K562 (cell line): ENCODE data around the gene NRIP2. TPM values are rescaled to one million over a fixed set of nuclear protein-coding genes. Genes with fewer than 3 reads are reported as not detected.

Experiments
- ATAC-seq: fragments of 200-7000 bp; cut with Tn5 transposase; 3 replicates; pipeline ENCODE4 v1.9.1; 2020; ENCODE audit warnings: moderate library complexity
- BruUV-seq: library from RNA; stranded (reverse); fragments of 400-500 nt; replicated peaks from 2 replicates; lab custom pipeline; 2021; lab: Mats Ljungman, UMichigan
- CTCF ChIA-PET: fragments of 300-600 bp; formaldehyde crosslinking; extraction: SDS; loops from one replicate; lab custom pipeline; 2021; ENCODE audit warnings: low intra/inter-chr PET ratio; lab: Yijun Ruan, JAX
- POLR2A ChIA-PET: fragments of 300-600, 350-650 bp; sonication (Branson Sonifier 250); formaldehyde crosslinking; extraction: SDS; loops from one replicate; lab custom pipeline; 2021; ENCODE audit warnings: antibody characterized with exemption, inconsistent platforms; lab: Yijun Ruan, JAX
- DNase-seq, 4 experiments: peaks; one replicate each; pipeline versions ENCODE4 v3.0.0 to v3.0.0-alpha.2; 2011 to 2018; ENCODE audit warnings: low spot score in 3 of 4, mixed read lengths in 3 of 4; ENCODE audit errors: extremely low read depth in 1 of 4
- FAIRE-seq: peaks from 2 replicates; lab custom pipeline; 2011; peaks lifted over from hg19 to GRCh38; lab: Jason Lieb, UNC
- H2AFZ ChIP-seq: 2 replicates; pipeline ENCODE4 v1.6.0; 2011; ENCODE audit warnings: low read depth, low read length, control low read depth, inconsistent platforms
- H3K27ac ChIP-seq: fragments of 200-600 bp; 3 replicates; pipeline ENCODE4 v1.8.0; 2011; ENCODE audit warnings: low read depth, mild to moderate bottlenecking, control low read depth, inconsistent platforms, low read length, moderate library complexity, mixed read lengths; ENCODE audit errors: extremely low read depth
- H3K27me3 ChIP-seq, 2 experiments: fragments of 300-600 bp in 1 of 2; 2 replicates in 1 of 2; 3 replicates in 1 of 2; pipeline versions ENCODE4 v1.6.0 to v1.8.0; 2011; ENCODE audit warnings: inconsistent platforms in 2 of 2, low read length in 2 of 2, mild to moderate bottlenecking in 1 of 2, mixed read lengths in 1 of 2, moderate library complexity in 1 of 2; ENCODE audit not compliant: control insufficient read depth in 2 of 2, insufficient read depth in 2 of 2
- H3K36me3 ChIP-seq: fragments of 300-600 bp; 3 replicates; pipeline ENCODE4 v1.8.0; 2011; ENCODE audit warnings: mild to moderate bottlenecking, low read length, inconsistent platforms; ENCODE audit not compliant: control insufficient read depth, insufficient read depth
- H3K4me1 ChIP-seq, 2 experiments: fragments of 200-600 bp in 1 of 2; replicated peaks in 1 of 2; 2 replicates in 1 of 2; 3 replicates in 1 of 2; pipeline versions ENCODE4 v1.5.1 to v1.8.0; 2011; ENCODE audit warnings: inconsistent platforms in 2 of 2, low read length in 2 of 2, mild to moderate bottlenecking in 1 of 2, mixed read lengths in 1 of 2, moderate library complexity in 1 of 2; ENCODE audit not compliant: control insufficient read depth in 2 of 2, insufficient read depth in 2 of 2
- H3K4me2 ChIP-seq: 2 replicates; pipeline ENCODE4 v1.6.1; 2011; ENCODE audit warnings: low read length, control low read depth, inconsistent platforms, mixed read lengths; ENCODE audit not compliant: insufficient read depth
- H3K4me3 ChIP-seq: fragments of 200-600 bp; sonication (generic), shearing (Covaris generic); 2 replicates; pipeline ENCODE4 v1.5.1; 2016; ENCODE audit warnings: control low read depth, inconsistent platforms
- H3K79me2 ChIP-seq: fragments of 200-600 bp; 3 replicates; pipeline ENCODE4 v1.8.0; 2011; ENCODE audit warnings: low read length, inconsistent platforms; ENCODE audit not compliant: control insufficient read depth, insufficient read depth
- H3K9ac ChIP-seq, 2 experiments: 2 replicates each; pipeline versions ENCODE4 v1.6.0 to v1.6.1; 2011; ENCODE audit warnings: low read depth in 2 of 2, low read length in 2 of 2, control low read depth in 1 of 2, inconsistent platforms in 1 of 2, mild to moderate bottlenecking in 1 of 2, mixed read lengths in 1 of 2; ENCODE audit not compliant: insufficient read depth in 1 of 2
- H3K9me1 ChIP-seq: one replicate; pipeline ENCODE4 v1.6.0; 2011; ENCODE audit warnings: inconsistent platforms, mild to moderate bottlenecking, low read length, moderate library complexity; ENCODE audit not compliant: control insufficient read depth, insufficient read depth
- H3K9me3 ChIP-seq: replicated peaks from 2 replicates; pipeline ENCODE4 v1.5.1; 2011; ENCODE audit warnings: low read depth, low read length, inconsistent platforms; ENCODE audit not compliant: control insufficient read depth, insufficient read depth
- H4K20me1 ChIP-seq: replicated peaks from 2 replicates; pipeline ENCODE4 v1.6.1; 2011; ENCODE audit warnings: low read length, inconsistent platforms, mixed read lengths; ENCODE audit not compliant: control insufficient read depth, insufficient read depth
- HNRNPUL1 ChIP-seq: fragments of 200-400 bp; formaldehyde crosslinking; IDR thresholded peaks from 2 replicates; pipeline ENCODE4 v1.6.1; 2017; ENCODE audit warnings: low read length
- PHB2 ChIP-seq: fragments of 450-650 bp; IDR thresholded peaks from 2 replicates; pipeline ENCODE4 v1.6.1; 2017; ENCODE audit warnings: low read depth
- SIN3A ChIP-seq, 2 experiments: fragments of 150-350 bp in 1 of 2; IDR thresholded peaks; 2 replicates each; pipeline ENCODE4 v1.6.1; 2011 to 2016; ENCODE audit warnings: borderline replicate concordance in 2 of 2, low read depth in 2 of 2, low read length in 2 of 2, mild to moderate bottlenecking in 2 of 2, moderate library complexity in 2 of 2; ENCODE audit not compliant: control insufficient read depth in 1 of 2
- SRF ChIP-seq, 2 experiments: fragments of 250-450, 450-650 bp in 1 of 2; sonication (Bioruptor Pico) in 1 of 2; sonication (generic) in 1 of 2; formaldehyde crosslinking; IDR thresholded peaks; 2 replicates each; pipeline versions ENCODE4 v1.5.0 to v1.5.1; 2020 to 2022; ENCODE audit warnings: mild to moderate bottlenecking in 1 of 2, missing genetic modification reagents in 1 of 2
- ZNF184 ChIP-seq: sonication (generic); formaldehyde crosslinking; IDR thresholded peaks from 2 replicates; pipeline ENCODE4 v1.5.0; 2020; ENCODE audit warnings: missing genetic modification reagents
- ZNF217 ChIP-seq: sonication (generic); formaldehyde crosslinking; IDR thresholded peaks from 2 replicates; pipeline ENCODE4 v1.8.0; 2022; ENCODE audit warnings: mild to moderate bottlenecking, missing genetic modification reagents
- WGBS: fragments of 100-300 bp; shearing (Covaris generic); methylation state at CpG from one replicate; pipeline ENCODE4 v1.1.6; 2016; ENCODE audit warnings: low coverage, mixed read lengths; ENCODE audit not compliant: insufficient coverage; ENCODE audit errors: missing lambda C conversion rate; 5-methylcytosine and 5-hydroxymethylcytosine counted together
- in situ Hi-C: fragments of 300-500 bp; cut with MboI; formaldehyde crosslinking; loops from 4 replicates; pipeline ENCODE4 v1.15.0; 2018; ENCODE audit warnings: inconsistent platforms, mixed read lengths
- intact Hi-C: fragments of 100-400 bp; cut with micrococcal nuclease; formaldehyde crosslinking; loops from 2 replicates; pipeline ENCODE4 v1.14.2; 2022
- polyA plus RNA-seq, 8 experiments: library from polyadenylated mRNA; depleted of rRNA in 4 of 8; stranded (reverse) in 5 of 8; unstranded in 3 of 8; fragments of >200 nt; fragmentation: Nextera tagmentation in 2 of 8; fragmentation: Illumina TruSeq in 1 of 8; extraction: Ambion mirVana in 2 of 8; extraction: Trizol in 1 of 8; gene quantifications; 2 replicates each; pipeline versions ENCODE4 v1.2.1 to v1.2.3, GENCODE V29; 2011 to 2014; ENCODE audit warnings: inconsistent platforms in 1 of 8, missing spikeins in 1 of 8
- total RNA-seq, 7 experiments: library from RNA; depleted of rRNA in 6 of 7; stranded (reverse); fragments of >200 nt in 6 of 7; fragmentation: Illumina TruSeq in 2 of 7; extraction: Trizol in 2 of 7; gene quantifications; 2 replicates each; pipeline versions ENCODE4 v1.2.1 to v1.2.3, GENCODE V29; 2011 to 2021; ENCODE audit warnings: low replicate concordance in 1 of 7
- TF ChIP-seq, protein P1 (sequence below), 2 experiments: fragments of 450-650 bp in 1 of 2; IDR thresholded peaks; 2 replicates each; pipeline ENCODE4 v1.6.1; 2011 to 2017; ENCODE audit warnings: low read depth in 2 of 2, antibody characterized with exemption in 1 of 2, borderline replicate concordance in 1 of 2, low read length in 1 of 2, mild to moderate bottlenecking in 1 of 2, mixed read lengths in 1 of 2; ENCODE audit not compliant: control insufficient read depth in 1 of 2
- TF ChIP-seq, protein P2 (sequence below), 3 experiments: IDR thresholded peaks in 2 of 3; conservative IDR thresholded peaks in 1 of 3; 2 replicates each; pipeline ENCODE4 v1.5.1; 2011 to 2012; ENCODE audit warnings: low read length in 3 of 3, mild to moderate bottlenecking in 3 of 3, control low read depth in 2 of 3, improper control_type of control experiment in 1 of 3, inconsistent platforms in 1 of 3, low read depth in 1 of 3, mixed read lengths in 1 of 3, moderate library complexity in 1 of 3; ENCODE audit not compliant: insufficient read depth in 2 of 3
- TF ChIP-seq, protein P3 (sequence below): fragments of 200-800 bp; sonication (Bioruptor generic); IDR thresholded peaks from 2 replicates; pipeline ENCODE4 v1.6.1; 2017; ENCODE audit warnings: missing genetic modification characterization, missing compliant biosample characterization

NRIP2 gene
- total and polyA plus RNA-seq, 9 of the 15 experiments (the other 6 are each of a cell fraction or from before 2014, with no cell fraction given): 0.07 to 0.10 TPM; not detected in 7

DNA sequence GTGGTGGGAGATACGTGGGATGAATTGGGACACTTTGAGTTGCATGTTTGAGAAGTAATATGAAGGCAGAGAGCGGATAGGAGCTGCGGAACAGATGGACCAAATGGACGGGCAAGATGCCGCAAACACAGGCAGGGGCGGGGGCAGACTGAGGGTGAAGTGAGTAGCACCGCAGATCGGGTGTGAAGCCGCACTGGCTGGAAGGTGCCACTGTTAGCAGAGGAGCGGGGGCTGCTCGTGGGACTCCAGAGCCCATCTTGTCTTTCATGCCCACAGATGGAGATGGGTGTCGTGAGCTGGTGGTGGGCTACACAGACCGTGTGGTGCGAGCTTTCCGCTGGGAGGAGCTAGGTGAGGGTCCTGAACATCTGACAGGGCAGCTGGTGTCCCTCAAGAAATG is 15.0 kb downstream of the NRIP2 start (continued):
- TF ChIP-seq, protein P1, sequence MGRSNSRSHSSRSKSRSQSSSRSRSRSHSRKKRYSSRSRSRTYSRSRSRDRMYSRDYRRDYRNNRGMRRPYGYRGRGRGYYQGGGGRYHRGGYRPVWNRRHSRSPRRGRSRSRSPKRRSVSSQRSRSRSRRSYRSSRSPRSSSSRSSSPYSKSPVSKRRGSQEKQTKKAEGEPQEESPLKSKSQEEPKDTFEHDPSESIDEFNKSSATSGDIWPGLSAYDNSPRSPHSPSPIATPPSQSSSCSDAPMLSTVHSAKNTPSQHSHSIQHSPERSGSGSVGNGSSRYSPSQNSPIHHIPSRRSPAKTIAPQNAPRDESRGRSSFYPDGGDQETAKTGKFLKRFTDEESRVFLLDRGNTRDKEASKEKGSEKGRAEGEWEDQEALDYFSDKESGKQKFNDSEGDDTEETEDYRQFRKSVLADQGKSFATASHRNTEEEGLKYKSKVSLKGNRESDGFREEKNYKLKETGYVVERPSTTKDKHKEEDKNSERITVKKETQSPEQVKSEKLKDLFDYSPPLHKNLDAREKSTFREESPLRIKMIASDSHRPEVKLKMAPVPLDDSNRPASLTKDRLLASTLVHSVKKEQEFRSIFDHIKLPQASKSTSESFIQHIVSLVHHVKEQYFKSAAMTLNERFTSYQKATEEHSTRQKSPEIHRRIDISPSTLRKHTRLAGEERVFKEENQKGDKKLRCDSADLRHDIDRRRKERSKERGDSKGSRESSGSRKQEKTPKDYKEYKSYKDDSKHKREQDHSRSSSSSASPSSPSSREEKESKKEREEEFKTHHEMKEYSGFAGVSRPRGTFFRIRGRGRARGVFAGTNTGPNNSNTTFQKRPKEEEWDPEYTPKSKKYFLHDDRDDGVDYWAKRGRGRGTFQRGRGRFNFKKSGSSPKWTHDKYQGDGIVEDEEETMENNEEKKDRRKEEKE (IDR thresholded peaks at IDR 0.05; ENCODE audit: borderline replicate concordance in 1 of 2, control insufficient read depth in 1 of 2, low read depth in 2 of 2, low read length in 1 of 2): no peak
- no peak for TF ChIP-seq HNRNPUL1

DNA sequence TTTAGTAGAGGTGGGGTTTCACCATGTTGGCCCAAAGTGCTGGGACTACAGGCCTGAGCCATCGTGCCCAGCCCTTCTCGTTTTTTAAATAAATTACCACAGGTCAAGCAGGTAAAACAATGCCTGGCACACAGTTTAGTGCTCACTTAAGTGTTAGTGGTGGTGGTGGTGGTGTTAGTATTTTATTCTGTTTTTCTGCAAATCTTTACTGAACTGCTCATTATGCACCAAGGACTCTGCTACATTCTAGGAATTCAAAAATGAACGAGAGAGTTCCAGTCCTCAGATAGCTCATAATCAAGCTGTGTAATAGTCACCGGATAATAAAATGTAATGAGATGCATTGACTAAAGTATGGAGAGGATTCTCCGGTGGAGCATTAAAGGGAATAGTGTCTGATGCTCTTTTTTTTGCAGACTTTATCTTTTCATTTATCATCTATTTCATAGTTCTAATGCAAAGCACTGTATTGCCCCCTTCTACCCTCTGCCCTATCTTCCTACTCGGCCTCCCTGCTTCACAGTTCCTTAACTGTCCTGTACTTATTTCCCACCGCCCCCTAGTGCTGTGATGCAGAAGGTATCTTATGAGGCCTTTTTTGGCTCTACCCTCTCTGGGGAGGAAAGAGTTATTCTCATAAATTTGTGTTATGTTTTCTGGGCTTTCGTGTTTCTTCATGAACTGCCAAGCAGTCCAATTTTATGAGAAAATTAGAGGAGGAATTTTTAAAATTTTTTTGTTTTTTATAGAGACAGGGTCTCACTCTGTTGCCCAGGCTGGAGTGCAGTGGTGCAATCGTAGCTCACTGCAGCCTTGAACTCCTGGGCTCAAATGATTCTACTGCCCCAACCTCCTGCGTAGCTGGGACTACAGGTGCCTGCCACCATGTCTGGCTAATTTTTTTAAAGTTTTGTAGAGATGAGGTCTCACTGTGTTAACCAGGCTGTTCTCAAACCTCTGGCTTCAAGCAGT is 21.3 kb downstream of the NRIP2 start:
- DNase-seq: peak; percentile 52 to 79 (median 60)
- H3K9ac ChIP-seq: peak overlapping the region; percentile 90 to 99
- ChIA-PET POLR2A (interaction anchor here (0.6 to 1.5 kb wide), 3 partner anchors 17 to 161 kb away, joined by 3 to 4 read pairs (median 3); no protein-coding TSS in a partner anchor), CTCF (interaction anchor here (1.0 kb wide), 1 partner anchor 74 kb away, joined by 3 read pairs; no protein-coding TSS in a partner anchor)
- BruUV-seq: no TSS peak
- H3K27me3 ChIP-seq: no peaks in the 10 kb centered on the region
- in situ Hi-C loops: no loop called here
- H3K9me3 ChIP-seq: no peaks in the 10 kb centered on the region
- no peaks in the 10 kb centered on the region for H3K9me1 ChIP-seq
- intact Hi-C loops: no loop called here
- H2AFZ ChIP-seq: peak overlapping the region; percentile 97; the same call in 1 of the 2 replicates
- peak overlapping the region; percentile 70 for H3K4me3 ChIP-seq
- peak overlapping the region; percentile 97 for H3K27ac ChIP-seq
- 13% methylated on average over 9 of the region's 10 CpGs for WGBS
- H3K79me2 ChIP-seq: peaks cover 19% of the 10 kb centered on the region
- H3K4me1 ChIP-seq: peaks cover 0 to 2% of the 10 kb centered on the region in 2 experiments; a peak in 1 of 5 replicates
- H3K4me2 ChIP-seq: peak overlapping the region; percentile 93
- FAIRE-seq: peak; percentile 91
- peaks cover 24% of the 10 kb centered on the region; the same call in 2 of the 3 replicates for H3K36me3 ChIP-seq
- H4K20me1 ChIP-seq: no peaks in the 10 kb centered on the region
- ATAC-seq: peak; percentile 89
- TF ChIP-seq SIN3A (IDR thresholded peaks at IDR 0.05; ENCODE audit: borderline replicate concordance in 2 of 2, control insufficient read depth in 1 of 2, low read depth in 2 of 2, low read length in 2 of 2) (peak in 1 of 2 experiments; percentile 23; a peak in 1 of 4 replicates), PHB2 (no peak), ZNF184 (CRISPR knock-in tag) (no peak), ZNF217 (CRISPR knock-in tag) (no peak), SRF (CRISPR knock-in tag; IDR thresholded peaks at IDR 0.05) (peak in 1 of 2 experiments; percentile 78; a peak in 2 of 4 replicates)
- TF ChIP-seq, protein P2, sequence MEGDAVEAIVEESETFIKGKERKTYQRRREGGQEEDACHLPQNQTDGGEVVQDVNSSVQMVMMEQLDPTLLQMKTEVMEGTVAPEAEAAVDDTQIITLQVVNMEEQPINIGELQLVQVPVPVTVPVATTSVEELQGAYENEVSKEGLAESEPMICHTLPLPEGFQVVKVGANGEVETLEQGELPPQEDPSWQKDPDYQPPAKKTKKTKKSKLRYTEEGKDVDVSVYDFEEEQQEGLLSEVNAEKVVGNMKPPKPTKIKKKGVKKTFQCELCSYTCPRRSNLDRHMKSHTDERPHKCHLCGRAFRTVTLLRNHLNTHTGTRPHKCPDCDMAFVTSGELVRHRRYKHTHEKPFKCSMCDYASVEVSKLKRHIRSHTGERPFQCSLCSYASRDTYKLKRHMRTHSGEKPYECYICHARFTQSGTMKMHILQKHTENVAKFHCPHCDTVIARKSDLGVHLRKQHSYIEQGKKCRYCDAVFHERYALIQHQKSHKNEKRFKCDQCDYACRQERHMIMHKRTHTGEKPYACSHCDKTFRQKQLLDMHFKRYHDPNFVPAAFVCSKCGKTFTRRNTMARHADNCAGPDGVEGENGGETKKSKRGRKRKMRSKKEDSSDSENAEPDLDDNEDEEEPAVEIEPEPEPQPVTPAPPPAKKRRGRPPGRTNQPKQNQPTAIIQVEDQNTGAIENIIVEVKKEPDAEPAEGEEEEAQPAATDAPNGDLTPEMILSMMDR (IDR thresholded peaks at IDR 0.05 in 2 of 3, conservative IDR thresholded peaks at IDR 0.05 in 1 of 3; ENCODE audit: insufficient read depth in 2 of 3, low read depth in 1 of 3, low read length in 3 of 3): peak; percentile 64 to 72 (median 68)
- TF ChIP-seq, protein P3, sequence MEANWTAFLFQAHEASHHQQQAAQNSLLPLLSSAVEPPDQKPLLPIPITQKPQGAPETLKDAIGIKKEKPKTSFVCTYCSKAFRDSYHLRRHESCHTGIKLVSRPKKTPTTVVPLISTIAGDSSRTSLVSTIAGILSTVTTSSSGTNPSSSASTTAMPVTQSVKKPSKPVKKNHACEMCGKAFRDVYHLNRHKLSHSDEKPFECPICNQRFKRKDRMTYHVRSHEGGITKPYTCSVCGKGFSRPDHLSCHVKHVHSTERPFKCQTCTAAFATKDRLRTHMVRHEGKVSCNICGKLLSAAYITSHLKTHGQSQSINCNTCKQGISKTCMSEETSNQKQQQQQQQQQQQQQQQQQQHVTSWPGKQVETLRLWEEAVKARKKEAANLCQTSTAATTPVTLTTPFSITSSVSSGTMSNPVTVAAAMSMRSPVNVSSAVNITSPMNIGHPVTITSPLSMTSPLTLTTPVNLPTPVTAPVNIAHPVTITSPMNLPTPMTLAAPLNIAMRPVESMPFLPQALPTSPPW (CRISPR knock-in tag): 0 out of 2 replicates have a peak, but pooled peaks have one; percentile 2
